Measurements from ENCODE around the gene HMGN3. TPM values are rescaled to one million over a fixed set of nuclear protein-coding genes. Genes with fewer than 3 reads are reported as not detected.

Gene HMGN3
- total RNA-seq, 1 experiment from 2014 or later, result 151 TPM

DNA sequence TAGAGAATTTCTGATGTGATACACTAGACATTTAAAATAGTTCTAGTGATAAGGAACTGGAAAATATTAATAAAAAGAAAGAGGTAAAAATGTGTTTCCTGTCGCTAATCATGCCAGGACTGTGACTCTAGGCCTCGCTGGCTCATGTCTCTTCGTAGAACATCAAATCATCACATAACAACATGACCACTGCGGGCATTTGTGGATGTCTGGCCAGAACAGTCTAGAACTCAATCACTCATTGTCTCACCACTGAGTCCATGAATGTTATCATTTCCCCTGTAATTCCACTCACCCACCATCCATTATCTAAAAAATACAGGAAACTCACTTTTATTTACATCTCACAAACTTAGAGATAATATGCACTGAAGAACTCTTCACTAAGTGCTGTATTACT is 3.4 kb downstream of the HMGN3 start (continued):
- TF ChIP-seq, protein P1, sequence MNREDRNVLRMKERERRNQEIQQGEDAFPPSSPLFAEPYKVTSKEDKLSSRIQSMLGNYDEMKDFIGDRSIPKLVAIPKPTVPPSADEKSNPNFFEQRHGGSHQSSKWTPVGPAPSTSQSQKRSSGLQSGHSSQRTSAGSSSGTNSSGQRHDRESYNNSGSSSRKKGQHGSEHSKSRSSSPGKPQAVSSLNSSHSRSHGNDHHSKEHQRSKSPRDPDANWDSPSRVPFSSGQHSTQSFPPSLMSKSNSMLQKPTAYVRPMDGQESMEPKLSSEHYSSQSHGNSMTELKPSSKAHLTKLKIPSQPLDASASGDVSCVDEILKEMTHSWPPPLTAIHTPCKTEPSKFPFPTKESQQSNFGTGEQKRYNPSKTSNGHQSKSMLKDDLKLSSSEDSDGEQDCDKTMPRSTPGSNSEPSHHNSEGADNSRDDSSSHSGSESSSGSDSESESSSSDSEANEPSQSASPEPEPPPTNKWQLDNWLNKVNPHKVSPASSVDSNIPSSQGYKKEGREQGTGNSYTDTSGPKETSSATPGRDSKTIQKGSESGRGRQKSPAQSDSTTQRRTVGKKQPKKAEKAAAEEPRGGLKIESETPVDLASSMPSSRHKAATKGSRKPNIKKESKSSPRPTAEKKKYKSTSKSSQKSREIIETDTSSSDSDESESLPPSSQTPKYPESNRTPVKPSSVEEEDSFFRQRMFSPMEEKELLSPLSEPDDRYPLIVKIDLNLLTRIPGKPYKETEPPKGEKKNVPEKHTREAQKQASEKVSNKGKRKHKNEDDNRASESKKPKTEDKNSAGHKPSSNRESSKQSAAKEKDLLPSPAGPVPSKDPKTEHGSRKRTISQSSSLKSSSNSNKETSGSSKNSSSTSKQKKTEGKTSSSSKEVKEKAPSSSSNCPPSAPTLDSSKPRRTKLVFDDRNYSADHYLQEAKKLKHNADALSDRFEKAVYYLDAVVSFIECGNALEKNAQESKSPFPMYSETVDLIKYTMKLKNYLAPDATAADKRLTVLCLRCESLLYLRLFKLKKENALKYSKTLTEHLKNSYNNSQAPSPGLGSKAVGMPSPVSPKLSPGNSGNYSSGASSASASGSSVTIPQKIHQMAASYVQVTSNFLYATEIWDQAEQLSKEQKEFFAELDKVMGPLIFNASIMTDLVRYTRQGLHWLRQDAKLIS (CRISPR knock-in tag; IDR thresholded peaks at IDR 0.05; ENCODE audit: borderline replicate concordance), result no peak
- TF ChIP-seq NR1H2 (CRISPR knock-in tag; IDR thresholded peaks at IDR 0.05), result no peak
- TF ChIP-seq RELA (CRISPR knock-in tag; IDR thresholded peaks at IDR 0.05; ENCODE audit: borderline replicate concordance), result no peak
- TF ChIP-seq ZNF232 (CRISPR knock-in tag; IDR thresholded peaks at IDR 0.05), result no peak
- no peak for TF ChIP-seq RORB (CRISPR knock-in tag; IDR thresholded peaks at IDR 0.05)

DNA sequence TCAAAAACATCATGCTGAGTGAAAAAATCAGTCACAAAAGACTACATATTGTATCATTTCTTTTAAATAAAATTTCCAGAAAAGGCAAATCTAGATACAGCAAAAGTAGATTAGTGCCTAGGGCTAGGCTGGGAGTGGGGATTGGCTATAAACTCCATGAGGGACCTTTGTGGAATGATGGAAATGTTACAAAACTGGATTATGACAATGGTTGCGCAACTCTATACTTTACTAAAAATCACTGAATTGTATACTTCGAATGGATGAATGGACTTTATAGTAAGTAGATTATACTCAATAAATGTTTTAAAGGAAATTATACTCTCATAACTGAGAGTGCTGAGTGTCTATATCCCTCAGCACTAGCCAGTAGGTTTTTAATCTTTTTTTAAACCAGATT is 4.3 kb downstream of the HMGN3 start:
- Mint-ChIP-seq H3K36me3 (peaks cover 10% of the 10 kb centered on the region; the same call in 1 of the 2 replicates), H3K4me3 (no peak overlapping the region), H3K27me3 (ENCODE audit: low read depth) (no peaks in the 10 kb centered on the region; the same call in 1 of the 2 replicates), H3K9me3 (no peaks in the 10 kb centered on the region), H3K4me1 (peaks cover 49% of the 10 kb centered on the region), H3K27ac (no peak overlapping the region)
- ATAC-seq (no peak), DNase-seq (ENCODE audit: low spot score) (no peak)
- CTCF ChIA-PET, result no interaction called here
- POLR2A ChIA-PET, result no interaction called here
- TF ChIP-seq, protein P2, sequence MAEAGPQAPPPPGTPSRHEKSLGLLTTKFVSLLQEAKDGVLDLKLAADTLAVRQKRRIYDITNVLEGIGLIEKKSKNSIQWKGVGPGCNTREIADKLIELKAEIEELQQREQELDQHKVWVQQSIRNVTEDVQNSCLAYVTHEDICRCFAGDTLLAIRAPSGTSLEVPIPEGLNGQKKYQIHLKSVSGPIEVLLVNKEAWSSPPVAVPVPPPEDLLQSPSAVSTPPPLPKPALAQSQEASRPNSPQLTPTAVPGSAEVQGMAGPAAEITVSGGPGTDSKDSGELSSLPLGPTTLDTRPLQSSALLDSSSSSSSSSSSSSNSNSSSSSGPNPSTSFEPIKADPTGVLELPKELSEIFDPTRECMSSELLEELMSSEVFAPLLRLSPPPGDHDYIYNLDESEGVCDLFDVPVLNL (CRISPR knock-in tag; IDR thresholded peaks at IDR 0.05; ENCODE audit: borderline replicate concordance, low read depth), result no peak
- TF ChIP-seq ZNF263 (CRISPR knock-in tag; IDR thresholded peaks at IDR 0.05; ENCODE audit: low read depth), result no peak
- TF ChIP-seq ESRRA (CRISPR knock-in tag; IDR thresholded peaks at IDR 0.05; ENCODE audit: borderline replicate concordance), result no peak
- no peak for TF ChIP-seq ZNF138 (CRISPR knock-in tag; conservative IDR thresholded peaks at IDR 0.05)
- no peak for TF ChIP-seq ZNF416 (CRISPR knock-in tag; IDR thresholded peaks at IDR 0.05)
- TF ChIP-seq, protein P3, sequence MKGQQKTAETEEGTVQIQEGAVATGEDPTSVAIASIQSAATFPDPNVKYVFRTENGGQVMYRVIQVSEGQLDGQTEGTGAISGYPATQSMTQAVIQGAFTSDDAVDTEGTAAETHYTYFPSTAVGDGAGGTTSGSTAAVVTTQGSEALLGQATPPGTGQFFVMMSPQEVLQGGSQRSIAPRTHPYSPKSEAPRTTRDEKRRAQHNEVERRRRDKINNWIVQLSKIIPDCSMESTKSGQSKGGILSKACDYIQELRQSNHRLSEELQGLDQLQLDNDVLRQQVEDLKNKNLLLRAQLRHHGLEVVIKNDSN (CRISPR knock-in tag; IDR thresholded peaks at IDR 0.05), result no peak
- TF ChIP-seq ZNF423 (CRISPR knock-in tag; IDR thresholded peaks at IDR 0.05), result no peak
- TF ChIP-seq, protein P4, sequence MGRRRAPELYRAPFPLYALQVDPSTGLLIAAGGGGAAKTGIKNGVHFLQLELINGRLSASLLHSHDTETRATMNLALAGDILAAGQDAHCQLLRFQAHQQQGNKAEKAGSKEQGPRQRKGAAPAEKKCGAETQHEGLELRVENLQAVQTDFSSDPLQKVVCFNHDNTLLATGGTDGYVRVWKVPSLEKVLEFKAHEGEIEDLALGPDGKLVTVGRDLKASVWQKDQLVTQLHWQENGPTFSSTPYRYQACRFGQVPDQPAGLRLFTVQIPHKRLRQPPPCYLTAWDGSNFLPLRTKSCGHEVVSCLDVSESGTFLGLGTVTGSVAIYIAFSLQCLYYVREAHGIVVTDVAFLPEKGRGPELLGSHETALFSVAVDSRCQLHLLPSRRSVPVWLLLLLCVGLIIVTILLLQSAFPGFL (CRISPR knock-in tag; IDR thresholded peaks at IDR 0.05; ENCODE audit: borderline replicate concordance), result no peak
- TF ChIP-seq, protein P5, sequence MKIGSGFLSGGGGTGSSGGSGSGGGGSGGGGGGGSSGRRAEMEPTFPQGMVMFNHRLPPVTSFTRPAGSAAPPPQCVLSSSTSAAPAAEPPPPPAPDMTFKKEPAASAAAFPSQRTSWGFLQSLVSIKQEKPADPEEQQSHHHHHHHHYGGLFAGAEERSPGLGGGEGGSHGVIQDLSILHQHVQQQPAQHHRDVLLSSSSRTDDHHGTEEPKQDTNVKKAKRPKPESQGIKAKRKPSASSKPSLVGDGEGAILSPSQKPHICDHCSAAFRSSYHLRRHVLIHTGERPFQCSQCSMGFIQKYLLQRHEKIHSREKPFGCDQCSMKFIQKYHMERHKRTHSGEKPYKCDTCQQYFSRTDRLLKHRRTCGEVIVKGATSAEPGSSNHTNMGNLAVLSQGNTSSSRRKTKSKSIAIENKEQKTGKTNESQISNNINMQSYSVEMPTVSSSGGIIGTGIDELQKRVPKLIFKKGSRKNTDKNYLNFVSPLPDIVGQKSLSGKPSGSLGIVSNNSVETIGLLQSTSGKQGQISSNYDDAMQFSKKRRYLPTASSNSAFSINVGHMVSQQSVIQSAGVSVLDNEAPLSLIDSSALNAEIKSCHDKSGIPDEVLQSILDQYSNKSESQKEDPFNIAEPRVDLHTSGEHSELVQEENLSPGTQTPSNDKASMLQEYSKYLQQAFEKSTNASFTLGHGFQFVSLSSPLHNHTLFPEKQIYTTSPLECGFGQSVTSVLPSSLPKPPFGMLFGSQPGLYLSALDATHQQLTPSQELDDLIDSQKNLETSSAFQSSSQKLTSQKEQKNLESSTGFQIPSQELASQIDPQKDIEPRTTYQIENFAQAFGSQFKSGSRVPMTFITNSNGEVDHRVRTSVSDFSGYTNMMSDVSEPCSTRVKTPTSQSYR (CRISPR knock-in tag; IDR thresholded peaks at IDR 0.05), result no peak
- TF ChIP-seq GABPB1 (CRISPR knock-in tag; IDR thresholded peaks at IDR 0.05), result no peak
- no peak for TF ChIP-seq RORB (CRISPR knock-in tag; IDR thresholded peaks at IDR 0.05)
- TF ChIP-seq, protein P6, sequence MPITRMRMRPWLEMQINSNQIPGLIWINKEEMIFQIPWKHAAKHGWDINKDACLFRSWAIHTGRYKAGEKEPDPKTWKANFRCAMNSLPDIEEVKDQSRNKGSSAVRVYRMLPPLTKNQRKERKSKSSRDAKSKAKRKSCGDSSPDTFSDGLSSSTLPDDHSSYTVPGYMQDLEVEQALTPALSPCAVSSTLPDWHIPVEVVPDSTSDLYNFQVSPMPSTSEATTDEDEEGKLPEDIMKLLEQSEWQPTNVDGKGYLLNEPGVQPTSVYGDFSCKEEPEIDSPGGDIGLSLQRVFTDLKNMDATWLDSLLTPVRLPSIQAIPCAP (CRISPR knock-in tag; IDR thresholded peaks at IDR 0.05), result no peak
- TF ChIP-seq, protein P7, sequence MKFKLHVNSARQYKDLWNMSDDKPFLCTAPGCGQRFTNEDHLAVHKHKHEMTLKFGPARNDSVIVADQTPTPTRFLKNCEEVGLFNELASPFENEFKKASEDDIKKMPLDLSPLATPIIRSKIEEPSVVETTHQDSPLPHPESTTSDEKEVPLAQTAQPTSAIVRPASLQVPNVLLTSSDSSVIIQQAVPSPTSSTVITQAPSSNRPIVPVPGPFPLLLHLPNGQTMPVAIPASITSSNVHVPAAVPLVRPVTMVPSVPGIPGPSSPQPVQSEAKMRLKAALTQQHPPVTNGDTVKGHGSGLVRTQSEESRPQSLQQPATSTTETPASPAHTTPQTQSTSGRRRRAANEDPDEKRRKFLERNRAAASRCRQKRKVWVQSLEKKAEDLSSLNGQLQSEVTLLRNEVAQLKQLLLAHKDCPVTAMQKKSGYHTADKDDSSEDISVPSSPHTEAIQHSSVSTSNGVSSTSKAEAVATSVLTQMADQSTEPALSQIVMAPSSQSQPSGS (CRISPR knock-in tag; IDR thresholded peaks at IDR 0.05; ENCODE audit: borderline replicate concordance, low read depth), result no peak
- TF ChIP-seq, protein P8, sequence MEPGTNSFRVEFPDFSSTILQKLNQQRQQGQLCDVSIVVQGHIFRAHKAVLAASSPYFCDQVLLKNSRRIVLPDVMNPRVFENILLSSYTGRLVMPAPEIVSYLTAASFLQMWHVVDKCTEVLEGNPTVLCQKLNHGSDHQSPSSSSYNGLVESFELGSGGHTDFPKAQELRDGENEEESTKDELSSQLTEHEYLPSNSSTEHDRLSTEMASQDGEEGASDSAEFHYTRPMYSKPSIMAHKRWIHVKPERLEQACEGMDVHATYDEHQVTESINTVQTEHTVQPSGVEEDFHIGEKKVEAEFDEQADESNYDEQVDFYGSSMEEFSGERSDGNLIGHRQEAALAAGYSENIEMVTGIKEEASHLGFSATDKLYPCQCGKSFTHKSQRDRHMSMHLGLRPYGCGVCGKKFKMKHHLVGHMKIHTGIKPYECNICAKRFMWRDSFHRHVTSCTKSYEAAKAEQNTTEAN (CRISPR knock-in tag; IDR thresholded peaks at IDR 0.05), result no peak
- no peak for TF ChIP-seq NR2C2 (CRISPR knock-in tag; IDR thresholded peaks at IDR 0.05)
- TF ChIP-seq, protein P9, sequence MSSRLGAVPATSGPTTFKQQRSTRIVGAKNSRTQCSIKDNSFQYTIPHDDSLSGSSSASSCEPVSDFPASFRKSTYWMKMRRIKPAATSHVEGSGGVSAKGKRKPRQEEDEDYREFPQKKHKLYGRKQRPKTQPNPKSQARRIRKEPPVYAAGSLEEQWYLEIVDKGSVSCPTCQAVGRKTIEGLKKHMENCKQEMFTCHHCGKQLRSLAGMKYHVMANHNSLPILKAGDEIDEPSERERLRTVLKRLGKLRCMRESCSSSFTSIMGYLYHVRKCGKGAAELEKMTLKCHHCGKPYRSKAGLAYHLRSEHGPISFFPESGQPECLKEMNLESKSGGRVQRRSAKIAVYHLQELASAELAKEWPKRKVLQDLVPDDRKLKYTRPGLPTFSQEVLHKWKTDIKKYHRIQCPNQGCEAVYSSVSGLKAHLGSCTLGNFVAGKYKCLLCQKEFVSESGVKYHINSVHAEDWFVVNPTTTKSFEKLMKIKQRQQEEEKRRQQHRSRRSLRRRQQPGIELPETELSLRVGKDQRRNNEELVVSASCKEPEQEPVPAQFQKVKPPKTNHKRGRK (CRISPR knock-in tag; IDR thresholded peaks at IDR 0.05; ENCODE audit: borderline replicate concordance), result no peak
